Measurements from ENCODE around the gene ZNF385C.
A peak's percentile ranks its signal among the peaks of the same experiment; 100 is the strongest.
"Not testable (repeated sequence)": the region's sequence is repeated elsewhere in the genome, so short reads cannot be mapped to it uniquely, and the experiment has no call there.

The ZNF385C gene, protein sequence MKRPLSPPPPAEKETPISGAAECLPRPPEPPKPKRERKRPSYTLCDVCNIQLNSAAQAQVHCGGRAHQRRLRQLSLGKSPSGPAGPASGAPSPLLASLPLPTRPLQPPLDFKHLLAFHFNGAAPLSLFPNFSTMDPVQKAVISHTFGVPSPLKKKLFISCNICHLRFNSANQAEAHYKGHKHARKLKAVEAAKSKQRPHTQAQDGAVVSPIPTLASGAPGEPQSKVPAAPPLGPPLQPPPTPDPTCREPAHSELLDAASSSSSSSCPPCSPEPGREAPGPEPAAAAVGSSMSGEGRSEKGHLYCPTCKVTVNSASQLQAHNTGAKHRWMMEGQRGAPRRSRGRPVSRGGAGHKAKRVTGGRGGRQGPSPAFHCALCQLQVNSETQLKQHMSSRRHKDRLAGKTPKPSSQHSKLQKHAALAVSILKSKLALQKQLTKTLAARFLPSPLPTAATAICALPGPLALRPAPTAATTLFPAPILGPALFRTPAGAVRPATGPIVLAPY

DNA sequence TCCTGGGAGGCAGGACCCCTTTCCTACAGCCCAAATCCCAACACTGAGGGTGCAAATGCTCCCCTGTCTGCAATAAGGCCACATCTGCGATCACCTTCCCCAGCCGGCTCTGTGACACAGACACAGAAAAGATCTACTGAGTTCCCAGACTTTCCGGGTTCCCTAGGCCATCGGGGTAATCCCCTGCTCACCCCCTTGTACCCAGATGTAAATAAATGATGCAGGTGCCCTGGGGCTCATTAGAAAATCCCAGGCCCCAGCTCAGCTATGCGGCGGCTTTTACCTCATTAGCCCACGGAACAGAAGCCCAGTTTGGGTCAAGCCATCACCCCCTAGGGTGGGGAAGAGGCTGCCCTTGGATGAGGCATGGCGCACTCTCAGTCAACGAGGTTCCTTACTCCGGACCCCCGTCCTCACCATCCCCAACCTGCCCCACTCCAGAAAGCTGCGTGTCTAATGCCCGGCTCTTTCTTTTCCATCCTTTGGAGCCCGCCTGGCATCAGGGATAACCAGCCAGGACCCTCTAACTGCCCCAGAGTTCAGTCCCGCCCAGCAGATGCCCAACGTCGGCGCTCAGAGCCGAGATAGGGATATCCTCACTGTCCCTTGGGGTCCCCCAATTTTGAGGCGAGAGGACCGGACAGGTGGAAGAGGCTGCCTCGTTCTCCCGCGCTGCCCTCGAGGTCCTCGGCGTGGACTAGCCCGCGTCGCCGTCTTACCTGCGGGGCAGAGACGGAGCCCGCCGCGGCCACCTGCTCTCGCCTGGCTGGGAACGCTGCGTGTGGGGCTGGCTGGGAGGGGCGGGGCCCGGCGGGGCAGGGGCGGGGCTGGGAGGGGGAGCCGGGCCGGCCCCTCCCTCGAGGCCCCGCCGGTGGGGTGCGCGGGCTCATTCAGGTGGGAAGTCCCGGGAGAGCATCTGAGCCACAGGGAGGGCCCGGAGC lies at the start of gene ZNF385C:
TSS of gene ZNF385C (minus strand) at position 783 of the 941 bp plus-strand sequence. CDS start 35,417 bp downstream, outside the sequence.
- no peak for DNase-seq

DNA sequence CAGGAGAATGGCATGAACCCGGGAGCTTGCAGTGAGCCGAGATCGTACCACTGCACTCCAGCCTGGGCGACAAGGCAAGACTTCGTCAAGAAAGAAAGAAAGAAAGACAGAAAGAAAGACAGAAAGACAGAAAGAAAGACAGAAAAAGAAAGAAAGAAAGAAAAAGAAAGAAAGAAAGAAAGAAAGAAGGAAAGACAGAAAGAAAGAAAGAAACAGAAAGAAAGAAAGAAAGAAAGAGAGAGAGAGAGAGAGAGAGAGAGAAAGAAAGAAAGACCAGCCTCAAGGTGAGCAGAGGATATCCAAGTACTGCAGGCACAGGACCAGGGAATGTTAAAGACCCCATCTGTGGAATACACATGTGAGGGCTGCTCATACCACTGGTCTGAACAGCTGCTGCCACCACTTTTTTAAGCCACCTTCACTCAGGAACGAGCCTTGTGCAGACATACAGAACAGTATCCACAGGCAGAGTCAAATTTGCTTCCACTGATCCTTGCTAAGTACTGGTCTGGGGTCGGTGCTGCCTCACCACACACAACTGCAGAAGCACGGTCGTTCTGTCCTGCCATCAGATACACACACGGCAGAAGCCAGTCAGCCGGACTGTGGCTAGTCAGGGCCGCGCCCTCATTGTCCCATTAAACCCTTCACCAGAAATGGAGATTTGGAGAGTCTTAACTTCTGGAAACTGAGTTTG lies 48.8 kb upstream of the ZNF385C start:
- DNase-seq: no peak

DNA sequence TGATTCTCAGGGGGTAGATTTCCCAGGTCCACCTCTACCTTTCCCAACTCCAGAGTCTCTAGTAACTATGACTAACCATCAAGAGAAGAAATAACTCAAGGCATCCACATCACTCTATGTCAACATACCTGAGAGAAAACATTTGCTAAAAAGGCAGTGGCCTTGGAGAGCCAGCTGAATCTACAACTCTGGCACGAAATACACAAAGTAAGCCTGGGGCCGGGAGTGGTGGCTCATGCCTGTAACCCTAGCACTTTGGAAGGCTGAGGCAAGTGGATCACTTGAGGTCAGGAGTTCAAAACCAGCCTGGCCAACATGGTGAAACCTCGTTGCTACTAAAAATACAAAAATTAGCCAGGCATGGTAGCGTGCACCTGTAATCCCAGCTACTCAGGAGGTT lies 44.9 kb upstream of the ZNF385C start:
- DNase-seq: not testable (repeated sequence)

DNA sequence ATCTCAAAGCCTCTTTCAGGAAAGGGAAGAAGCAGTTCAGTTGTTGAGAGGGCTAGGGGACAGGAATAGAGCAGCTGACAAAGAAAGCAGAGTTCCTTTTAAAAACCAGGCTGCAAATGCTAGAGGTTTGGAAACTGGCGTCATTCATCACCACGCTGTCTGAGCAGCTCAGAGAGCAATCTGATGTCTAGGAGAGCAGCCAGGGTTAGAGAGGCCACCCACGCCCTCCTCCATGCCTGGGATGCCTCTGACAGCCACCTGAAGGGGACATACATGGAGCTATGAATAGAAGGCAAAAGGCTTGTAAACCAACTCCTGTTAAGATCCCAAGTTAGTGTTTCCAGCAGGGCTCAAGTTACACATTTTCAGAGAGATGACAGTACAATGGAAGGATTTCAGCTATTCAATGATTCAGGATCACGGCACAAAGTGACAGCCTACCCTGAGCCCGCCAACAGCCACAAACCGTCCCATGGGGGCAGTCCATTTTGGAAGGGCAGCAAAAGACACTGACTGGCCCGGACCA lies 44.2 kb upstream of the ZNF385C start:
- DNase-seq: no peak

DNA sequence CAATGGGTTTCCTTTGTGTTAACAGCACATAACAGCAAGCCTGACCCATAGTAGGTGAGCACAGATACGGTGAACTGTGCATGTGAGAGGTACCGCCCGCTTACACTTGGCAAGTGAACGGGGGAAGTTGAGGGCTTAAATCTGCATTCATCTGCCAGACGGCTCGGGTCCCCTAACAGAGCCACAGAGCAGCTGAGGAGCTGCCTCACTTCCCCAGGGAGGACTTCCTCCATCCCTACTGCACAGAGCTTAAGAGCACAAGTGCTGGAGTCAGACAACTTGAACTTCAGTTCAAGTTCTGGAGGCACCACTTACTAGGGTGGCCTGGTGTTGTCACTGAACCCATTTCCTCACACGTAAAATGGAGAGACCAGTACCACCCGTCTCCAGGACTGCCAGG lies 43.1 kb upstream of the ZNF385C start:
- DNase-seq: no peak

DNA sequence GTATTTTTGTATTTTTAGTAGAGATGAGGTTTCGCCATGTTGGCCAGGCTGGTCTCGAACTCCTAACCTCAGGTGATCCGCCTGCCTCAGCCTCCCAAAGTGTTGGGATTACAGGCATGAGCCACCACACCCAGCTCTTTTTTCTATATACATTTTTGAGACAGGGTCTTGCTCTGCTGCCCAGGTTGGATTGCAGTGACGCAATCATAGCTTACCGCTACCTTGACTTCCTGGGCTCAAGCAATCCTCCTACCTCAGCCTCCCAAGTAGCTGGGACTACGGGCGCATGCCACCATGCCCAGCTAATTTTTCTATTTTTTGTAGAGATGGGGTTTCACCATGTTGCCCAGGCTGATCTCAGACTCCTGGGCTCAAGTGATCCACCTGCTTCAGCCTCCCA lies 42.4 kb upstream of the ZNF385C start:
- DNase-seq: not testable (repeated sequence)

DNA sequence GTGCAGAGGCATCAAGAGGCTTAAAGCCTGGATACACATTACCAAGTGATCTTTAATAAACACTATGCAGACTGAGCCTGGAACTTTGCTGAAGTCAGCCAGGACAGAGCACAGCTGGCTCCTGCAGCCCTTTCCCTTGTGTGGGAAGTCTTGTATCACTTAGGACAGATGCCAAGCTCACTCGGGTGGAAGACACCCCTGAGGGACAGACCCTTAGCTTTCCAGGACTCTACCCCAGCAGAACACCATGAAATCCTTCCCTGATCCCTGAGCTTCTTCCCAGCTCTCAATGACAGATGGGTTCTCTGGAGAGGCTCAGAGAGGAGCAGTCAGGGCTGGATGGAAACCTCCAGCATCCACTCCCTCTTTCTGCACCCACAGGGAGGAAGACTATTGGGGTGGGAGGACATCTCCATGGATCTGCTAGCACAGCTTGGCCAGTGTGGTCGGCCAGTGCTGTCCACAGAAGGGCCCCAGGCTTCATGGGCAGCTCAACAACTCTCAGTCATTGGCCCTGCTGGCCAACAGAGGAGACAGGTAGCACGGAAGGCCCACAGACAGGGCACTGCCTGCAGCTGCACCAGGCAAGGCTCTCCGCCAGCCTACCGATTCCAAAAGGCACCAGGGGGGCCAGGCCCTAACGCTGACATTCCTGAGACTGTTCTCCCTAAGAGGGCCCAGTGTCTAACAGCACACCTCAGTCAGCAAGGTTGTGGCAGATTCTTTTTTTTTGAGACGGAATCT lies 40.6 kb upstream of the ZNF385C start:
- peak; percentile 25 for DNase-seq

DNA sequence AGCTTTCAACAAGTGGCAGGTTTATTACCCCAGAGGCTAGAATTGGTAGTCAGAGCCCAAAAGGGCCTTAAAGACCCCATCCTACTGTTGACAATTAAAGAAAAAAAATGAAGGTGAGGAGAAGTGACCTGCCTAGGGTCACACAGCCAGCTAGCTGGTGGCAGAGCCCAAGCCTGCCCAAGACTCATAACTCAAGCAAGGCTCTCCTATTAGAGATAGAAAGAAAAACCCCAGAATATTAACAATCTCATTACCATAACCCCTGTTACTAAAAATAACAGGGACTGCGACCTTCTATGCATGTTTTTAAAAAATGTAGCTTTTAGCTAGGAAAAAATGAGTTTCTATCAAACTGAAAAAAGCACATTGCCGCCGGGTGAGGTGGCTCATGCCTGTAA lies 38.4 kb upstream of the ZNF385C start:
- no peak for DNase-seq

DNA sequence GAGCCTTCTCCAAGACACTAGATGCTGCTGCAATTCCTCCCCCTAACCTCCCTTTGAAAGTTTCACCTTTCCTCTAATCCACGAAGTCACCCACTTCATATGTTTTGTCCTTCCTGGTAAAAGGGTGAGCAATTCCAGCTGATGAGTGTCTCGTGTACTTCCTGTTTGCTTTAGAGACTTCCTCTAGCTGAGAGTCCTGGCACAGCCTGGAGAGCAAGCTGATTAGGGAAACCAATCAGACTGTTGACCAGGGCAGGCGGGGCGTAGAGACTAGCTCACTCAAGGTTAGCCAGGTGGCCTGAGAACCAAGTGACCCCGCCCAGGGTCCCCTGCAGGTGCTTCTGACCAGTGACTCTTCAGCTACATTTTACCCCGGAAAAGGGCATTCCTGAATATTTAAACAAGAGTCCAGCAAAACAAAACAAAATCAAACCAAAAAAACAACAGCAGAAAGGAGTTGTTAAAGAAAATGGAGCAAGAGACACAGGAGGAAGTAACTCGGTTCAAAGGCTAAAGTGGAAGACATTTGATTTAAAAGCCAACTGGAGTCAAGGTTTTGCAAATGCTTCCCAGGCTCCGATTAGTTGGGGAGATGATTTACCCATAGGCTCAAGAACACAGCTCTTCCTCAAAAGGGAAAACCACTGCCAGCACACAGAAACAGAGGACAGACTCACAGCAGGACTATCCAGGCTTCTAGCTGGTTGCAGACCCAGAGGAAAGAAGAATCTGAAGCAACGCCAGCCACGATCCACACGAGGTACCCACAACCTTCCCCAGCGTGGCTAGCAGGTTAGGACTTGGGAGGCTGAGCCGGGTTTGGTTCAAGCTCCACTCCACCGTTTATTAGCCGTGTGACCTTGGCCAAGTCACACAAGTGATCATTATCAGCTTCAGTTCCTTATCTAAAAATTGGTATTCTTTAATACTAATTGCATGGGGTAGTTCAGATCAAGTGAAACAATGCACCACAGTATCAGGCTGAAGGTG lies 37.7 kb upstream of the ZNF385C start:
- DNase-seq: no peak

DNA sequence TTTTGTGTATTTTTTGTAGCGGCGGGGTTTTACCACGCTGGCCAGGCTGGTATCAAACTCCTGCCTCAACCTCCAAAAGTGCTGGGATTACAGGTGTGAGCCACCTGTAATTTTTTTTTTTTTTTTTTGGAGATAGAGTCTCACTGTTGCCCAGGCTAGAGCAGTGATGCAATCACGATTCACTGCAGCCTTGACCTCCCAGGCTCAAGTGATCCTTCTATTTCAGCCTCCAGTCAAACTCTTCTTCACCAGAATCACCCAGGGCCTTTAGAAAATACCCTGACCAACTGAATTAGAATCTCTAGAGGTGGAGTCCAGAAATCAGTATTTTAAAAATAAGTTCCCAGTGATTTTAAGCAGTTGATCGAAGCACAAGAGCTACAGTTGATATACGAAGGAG lies 36.9 kb upstream of the ZNF385C start:
- DNase-seq: no peak

DNA sequence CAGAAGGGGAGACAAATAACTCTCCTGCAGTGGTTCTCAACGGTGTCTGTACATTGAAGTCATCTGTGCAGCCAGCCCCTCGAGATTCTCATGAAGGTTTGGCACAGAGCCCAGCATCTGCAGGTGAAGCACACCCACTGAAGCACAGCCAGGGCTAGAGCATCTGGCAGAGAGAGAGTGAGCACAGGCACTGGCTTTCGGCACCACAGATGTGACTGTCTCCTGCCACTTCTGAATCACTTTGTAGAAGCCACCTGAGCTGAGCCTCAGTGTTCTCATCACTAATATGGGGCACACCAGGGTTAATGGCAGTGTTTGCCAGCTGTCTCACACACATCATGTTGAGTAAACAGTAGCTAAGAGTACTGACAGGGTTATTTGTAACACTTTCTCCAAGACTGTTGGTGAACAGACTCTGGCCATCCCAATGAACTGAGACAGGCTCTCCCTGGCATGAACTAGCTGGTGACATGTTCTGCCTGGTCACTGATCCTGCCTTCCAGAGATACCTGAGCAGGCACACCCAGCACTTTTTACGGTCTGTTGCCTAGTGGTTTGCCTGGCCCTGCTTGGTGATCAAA lies 35.3 kb upstream of the ZNF385C start:
- DNase-seq: peak; percentile 55

DNA sequence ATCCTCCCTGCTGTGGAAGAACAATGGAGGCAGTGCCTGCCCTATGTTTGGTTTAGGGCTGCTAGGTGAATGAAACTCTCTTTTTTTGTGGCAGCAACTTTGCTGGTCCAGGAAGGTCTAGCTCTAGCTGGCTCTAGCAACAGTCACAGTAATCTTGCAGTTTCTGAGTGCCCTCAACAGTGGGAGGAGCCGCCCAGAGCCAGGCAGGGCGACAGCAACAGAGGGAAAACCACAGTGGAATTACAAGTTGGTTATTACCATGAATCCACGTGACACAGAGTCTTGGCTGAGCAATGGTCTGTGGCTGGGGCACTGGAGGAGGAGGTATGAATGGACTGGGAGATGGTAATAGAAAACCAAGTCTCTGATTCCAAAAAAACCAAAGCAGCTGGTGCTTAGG lies 34.7 kb upstream of the ZNF385C start:
- no peak for DNase-seq

DNA sequence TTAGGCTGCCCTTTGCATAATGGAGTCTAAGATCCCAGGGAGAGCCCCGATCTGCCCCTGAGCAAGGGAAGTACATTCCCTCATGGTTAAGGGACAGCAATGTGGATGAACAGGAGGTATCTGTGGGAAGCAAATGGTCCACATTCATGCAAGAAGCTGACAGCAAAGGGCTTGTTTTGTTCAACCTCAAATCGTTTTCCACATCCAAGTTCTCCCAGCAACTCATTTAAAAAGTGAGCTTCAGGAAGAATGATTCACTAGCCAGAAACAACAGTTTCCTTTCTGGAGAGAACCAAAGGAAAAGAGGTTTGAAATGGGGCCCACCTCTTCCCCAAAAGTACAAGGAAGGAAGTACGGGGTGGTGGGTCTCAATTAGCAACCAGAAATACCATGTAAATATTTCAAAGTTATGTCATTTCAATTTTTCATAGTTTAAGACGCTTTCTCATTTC lies 33.7 kb upstream of the ZNF385C start:
- no peak for DNase-seq

DNA sequence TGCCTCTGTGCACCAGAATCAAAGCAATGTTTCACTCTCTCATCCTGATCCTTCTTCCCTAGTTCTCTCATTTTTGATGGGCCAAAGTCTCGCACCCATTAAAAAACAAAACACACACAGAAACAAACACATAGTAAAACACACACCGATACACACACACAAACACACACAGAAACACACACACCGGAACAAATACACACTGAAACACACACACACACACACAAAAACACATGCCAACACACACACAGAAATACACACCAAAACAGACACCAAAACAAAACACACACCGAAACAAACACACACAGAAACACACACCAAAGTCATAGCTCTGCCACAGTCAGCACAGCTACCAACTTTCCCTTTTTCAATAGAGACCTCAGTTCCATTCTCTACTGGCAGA lies 33.0 kb upstream of the ZNF385C start:
- no peak for DNase-seq

DNA sequence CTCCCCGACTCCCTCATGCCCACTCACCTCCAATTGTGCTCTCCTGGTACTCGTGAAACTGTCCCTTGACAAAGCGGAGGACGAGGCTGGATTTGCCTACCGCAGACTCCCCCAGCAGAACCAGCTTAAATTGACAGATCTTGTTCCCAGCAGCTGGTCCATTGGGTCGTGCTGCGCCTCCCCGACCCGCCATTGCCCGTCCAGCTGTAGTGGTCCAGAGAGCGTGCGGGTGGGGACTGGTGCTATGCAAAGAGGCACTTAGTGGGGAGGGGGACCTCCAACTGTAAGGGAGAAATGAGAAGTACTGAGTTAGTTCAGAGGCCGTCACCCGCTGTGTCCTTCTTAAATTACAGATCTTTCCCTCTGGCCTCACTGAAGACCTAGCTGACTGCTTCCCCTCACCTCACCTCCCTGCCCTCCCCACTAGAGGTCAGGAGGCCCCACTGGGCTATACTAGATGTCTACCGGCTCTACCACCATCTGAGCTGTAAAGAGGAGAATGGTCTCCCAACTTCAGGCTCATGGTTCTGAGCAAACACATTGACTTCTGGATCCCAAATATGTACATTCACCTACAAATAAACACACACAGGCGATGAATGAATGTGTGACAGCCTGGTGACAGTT lies 32.1 kb upstream of the ZNF385C start:
- no peak for DNase-seq

DNA sequence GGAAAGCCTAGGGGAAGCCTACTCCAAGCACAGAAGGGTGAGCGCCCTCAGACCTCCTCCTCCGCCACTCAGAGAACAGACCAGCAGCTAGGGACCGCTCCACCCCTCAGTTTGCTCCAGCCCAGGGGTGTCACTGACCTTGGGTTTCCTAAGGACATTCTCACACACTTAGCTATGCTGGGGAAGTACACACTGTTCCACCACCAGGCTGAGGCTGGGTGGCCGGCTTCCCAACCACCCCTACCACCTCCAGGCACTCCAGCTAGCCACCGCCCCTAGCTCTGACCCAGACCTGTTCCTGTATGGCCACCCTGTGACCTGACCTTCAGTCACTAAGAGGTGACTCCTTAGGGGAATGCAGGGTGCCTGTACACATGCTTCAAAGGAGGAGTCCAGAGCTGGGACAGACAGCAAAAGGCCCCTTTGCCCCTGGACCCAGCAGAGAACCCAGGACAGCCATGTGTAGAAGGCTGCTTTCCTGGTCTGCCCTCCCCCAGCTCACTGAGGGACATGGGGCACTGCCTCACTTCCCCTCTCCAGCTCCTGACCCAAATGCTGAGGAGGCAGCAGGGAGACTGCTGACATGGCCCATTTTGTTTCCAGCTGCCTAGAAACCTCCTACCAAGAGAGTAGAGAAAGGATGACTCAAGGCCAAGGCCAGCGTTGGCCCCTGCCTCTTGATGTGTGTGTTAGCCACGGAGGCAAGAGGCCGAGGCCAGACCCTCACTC lies 31.0 kb upstream of the ZNF385C start:
- DNase-seq: no peak

DNA sequence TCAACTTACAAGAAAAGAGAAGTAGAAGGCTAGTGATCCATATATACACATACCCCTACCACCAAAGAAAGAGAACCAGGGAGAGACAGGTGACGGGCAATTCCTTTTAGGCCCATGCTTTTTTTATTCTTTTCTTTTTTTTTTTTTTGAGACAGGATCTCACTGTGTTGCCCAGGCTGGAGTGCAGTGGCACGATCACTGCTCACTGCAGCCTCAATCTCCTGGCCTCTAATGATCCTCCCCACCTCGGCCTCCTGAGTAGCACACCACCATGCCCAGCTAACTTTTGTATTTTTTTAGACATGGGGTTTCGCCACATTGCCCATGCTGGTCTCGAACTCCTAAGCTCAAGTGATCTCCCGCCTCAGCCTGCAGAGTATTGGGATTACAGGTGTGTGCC lies 29.1 kb upstream of the ZNF385C start:
- DNase-seq: no peak

DNA sequence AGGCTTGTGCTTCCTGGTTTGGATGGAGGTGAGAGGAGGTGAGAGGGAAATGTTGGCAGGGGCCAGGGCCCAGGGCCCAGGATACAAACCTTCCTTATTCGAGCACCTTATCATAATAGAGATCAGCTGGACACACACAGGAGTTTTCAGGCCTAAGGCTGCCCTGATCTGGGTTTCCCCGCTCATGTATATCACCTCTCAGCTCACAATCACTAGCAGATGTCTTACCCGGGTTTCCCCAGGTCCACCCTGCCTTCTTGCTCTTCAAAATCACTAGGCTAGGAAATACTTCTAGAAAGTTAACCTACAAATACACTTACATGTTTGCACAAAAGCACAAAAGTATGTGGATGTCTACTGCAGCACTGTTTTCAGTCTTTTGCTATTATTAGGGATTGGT lies 28.6 kb upstream of the ZNF385C start:
- DNase-seq: no peak

DNA sequence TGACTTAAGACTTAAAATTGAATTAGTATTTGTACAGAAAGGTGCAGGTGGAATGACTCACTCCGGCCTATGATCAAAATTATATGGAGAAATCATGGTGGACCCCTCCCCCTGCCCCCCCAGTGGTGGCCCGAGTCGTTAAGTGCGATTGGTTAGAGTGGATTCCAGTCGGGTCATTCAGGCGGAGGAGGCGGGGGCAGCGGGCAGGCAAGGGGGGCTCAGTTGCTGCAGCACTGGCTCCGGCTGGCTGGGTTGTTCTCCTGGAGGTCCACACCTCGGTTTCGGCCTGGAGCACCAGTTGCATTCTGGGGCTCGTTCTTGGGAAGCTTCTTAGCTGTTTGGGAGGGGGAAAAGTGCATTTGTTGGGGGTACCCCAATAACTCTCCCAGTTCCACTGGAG lies 27.3 kb upstream of the ZNF385C start:
- no peak for DNase-seq
